Fibroblast of skin of scalp (primary cell): ENCODE measurements around the gene ELOA.
A peak's percentile ranks its signal among the peaks of the same experiment; 100 is the strongest.
"Not testable (repeated sequence)": the region's sequence is repeated elsewhere in the genome, so short reads cannot be mapped to it uniquely, and the experiment has no call there.

Experiments used
- DNase-seq: peaks from one replicate; pipeline ENCODE4 v3.0.0-alpha.2; 2013

ELOA gene

DNA sequence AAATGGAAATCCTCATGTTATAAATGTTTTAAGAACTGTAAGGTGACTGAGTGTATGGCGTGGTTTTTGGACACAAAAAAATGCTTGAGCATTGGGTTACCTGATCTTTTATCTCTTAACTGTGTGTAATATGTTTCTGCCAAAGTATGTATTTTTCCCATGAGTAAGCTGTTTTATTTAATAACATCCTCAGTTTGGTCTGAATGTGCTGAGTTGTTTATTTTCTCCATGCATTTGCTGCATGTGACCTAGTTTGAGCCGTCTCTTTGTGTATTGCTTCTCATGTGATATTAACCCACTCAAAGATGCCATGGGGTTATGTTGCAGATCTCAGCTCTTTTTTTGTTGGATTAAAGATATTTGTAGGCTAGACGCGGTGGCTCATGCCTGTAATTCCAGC lies 41.6 kb downstream of the ELOA start:
- DNase-seq = no peak

DNA sequence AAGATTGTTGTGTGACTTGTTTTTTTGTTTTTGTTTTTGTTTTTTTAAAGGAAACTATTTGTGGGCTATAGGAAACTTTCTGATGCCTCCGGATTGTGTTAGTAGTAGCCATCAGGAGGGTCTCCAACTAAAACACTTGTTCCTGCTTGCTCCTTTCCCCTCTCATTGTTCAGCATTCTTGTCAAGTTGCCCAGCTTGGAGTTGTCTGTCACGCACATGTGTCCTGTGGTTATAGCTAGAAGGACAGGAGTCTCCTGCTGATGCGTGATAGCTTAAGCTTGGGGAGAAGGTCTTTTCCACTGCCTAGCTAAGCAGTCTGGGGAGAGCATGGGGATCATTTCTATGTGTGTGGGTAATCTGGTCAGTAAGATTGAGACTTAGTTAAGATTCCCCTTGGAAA lies 44.4 kb downstream of the ELOA start:
- no peak for DNase-seq

GRCh38 chr1:23788695-23789094 lies 45.4 kb downstream of the ELOA start:
- no peak for DNase-seq

DNA sequence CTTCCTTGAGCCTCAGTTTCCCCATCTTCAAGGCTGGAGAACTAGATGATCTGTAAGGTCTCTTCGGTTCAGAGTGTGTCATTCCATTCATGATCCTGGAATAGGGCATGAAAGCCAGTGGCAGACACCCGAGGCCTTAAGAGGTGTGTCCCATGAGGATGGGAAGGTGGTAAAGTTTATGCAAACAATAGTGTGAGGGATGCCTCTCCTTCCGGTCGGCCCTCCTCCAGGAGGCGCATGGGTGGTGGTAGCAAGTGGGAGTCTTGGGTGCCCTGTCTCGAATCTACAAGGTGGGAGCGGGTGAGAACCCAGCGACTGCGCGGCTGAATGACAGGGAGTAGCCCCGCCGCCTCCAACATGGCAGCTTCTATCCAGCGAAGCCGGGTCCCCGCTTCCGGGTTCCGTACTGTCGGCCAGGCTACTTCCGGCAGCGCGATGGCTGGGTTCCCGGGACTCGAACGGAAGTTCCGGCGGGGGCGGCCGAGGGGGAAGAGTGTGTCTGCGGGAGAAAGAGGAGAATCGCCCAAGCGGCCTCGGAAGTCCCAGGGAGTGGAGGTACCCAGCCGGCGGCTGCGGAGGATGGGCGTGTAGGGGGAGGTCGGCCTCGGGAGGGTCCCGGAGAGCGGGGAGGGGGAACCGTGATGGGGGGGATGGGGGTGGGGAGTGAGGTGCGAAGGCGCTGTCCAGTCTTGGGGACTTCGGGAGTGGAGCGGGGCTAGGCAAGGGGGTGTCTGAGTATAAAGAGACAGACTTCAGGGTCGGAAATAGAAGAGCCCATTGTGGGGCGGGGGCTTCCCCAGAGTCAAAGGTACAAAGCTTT lies 47.6 kb downstream of the ELOA start, which contains the start of gene LYPLA2:
Gene LYPLA2, plus strand, starts transcription at position 450 of the 820 bp plus-strand sequence. CDS start 1,538 bp downstream, outside the sequence.
- DNase-seq = peak; percentile 92

DNA sequence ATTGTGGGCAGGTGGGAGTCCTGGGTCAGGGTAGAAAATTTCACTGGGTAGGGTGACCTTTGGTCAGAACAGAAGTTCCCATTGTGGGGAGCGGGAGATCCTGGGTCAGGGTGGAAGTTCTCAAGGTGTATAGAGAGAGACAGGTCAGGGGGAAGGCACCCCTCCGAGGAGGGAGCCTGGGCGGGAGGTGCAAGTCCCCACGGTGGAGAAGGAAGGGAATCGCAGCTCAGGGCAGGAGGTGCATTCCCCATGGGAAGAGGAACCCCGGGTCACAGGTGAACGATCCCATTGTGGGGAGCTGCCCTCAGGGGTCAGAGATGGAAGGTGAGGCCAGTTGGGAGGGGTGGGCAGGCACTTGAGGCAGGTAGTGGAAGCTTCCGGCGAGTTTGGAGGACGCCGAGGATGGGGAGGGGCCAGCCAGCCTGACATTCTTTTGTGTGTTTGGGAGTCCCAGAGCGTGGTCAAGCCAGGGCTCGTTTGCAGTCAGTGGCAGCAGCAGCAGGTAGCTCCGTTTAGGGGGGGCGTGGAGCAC lies 48.3 kb downstream of the ELOA start:
- DNase-seq = no peak

DNA sequence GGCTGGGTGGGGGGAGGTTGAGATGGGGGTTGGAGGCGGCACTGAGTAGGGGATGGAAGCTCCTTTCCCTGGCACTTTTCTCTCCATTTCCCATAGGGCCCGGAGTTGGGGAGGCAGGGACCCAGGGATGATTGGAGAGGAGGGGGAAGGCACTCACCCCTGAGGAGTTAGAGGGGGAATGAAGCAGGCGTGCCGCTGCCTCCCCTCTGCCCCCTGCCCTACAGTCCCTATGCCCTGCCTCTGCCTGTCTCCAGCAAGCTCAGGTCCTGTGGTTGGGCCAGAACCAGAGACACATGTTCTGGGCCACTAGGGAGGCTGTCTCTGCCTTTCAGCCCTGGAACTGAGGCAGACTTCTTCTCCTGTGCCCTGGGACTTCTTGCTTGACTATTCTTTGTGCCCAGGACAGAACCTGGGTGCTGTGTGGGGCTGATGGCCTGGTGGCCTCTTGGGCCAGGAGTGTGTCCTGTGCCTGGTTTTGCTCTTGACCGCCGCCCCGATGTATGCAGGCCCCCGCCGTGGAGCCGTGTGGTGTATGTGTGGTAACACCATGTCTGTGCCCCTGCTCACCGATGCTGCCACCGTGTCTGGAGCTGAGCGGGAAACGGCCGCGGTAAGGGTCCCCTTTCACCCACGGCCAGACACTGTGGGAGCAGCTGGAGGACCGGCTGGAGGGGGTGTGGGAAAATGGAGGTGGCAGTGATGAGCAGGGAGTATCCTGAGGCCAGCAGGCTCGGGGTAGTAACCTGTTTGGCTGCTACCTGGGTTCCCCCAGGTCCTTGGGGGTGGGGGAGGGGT lies 49.1 kb downstream of the ELOA start:
- no peak for DNase-seq

- DNase-seq = no peak
These were observed 49.9 kb downstream of the ELOA start for GRCh38 chr1:23793018-23793781.

DNA sequence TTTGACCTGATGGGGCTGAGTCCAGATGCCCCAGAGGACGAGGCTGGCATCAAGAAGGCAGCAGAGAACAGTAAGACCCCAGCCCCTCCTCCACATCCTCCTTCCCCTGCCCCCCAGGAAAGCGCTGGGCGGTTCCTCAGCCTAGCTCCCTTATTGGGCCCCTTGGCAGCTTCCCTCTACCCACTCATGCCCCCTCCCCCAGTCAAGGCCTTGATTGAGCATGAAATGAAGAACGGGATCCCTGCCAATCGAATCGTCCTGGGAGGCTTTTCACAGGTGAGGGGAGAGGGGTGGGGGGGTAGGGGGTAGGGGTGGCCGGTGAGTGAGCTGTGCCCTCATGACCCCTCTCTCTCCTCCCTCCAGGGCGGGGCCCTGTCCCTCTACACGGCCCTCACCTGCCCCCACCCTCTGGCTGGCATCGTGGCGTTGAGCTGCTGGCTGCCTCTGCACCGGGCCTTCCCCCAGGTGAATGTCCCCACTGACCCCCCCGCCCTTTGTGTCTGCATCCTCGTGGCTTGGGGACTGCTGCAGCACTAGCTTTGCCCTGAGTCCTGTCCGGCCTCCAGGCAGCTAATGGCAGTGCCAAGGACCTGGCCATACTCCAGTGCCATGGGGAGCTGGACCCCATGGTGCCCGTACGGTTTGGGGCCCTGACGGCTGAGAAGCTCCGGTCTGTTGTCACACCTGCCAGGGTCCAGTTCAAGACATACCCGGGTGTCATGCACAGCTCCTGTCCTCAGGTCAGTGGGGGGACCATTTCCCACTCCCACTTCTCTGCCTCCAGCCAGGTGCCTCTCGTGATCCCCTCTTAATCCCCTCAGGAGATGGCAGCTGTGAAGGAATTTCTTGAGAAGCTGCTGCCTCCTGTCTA lies 50.8 kb downstream of the ELOA start:
- DNase-seq = no peak

DNA sequence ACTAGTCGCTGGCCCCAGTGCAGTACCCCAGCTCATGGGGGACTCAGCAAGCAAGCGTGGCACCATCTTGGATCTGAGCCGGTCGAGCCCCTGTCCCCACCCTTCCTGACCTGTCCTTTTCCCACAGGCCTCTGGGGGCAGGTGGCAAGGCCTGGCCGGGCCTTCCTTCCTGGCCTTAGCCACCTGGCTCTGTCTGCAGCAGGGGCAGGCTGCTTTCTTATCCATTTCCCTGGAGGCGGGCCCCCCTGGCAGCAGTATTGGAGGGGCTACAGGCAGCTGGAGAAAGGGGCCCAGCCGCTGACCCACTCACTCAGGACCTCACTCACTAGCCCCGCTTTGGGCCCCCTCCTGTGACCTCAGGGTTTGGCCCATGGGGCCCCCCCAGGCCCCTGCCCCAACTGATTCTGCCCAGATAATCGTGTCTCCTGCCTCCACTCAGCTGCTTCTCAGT lies 51.5 kb downstream of the ELOA start:
- not testable (repeated sequence) for DNase-seq

- no peak for DNase-seq
These were observed 52.6 kb downstream of the ELOA start for GRCh38 chr1:23795676-23796465.

- no peak for DNase-seq
These were observed 53.4 kb downstream of the ELOA start for GRCh38 chr1:23796466-23797271.

GRCh38 chr1:23797478-23798448 lies 54.5 kb downstream of the ELOA start:
- no peak for DNase-seq

- DNase-seq = no peak
These were observed 55.4 kb downstream of the ELOA start for GRCh38 chr1:23798662-23799142.

- no peak for DNase-seq
These were observed 55.9 kb downstream of the ELOA start for GRCh38 chr1:23799255-23799569.

- DNase-seq = no peak
These were observed 56.5 kb downstream of the ELOA start for GRCh38 chr1:23799570-23800399.

GRCh38 chr1:23800400-23801337 lies 57.4 kb downstream of the ELOA start, which contains the start of gene GALE:
GALE (minus strand) TSS chr1:23800754; CDS start chr1:23799007, 1,747 bp downstream.
- peak; percentile 95 for DNase-seq
